ENCODE data around the gene DPYSL5.

The DPYSL5 gene

DNA sequence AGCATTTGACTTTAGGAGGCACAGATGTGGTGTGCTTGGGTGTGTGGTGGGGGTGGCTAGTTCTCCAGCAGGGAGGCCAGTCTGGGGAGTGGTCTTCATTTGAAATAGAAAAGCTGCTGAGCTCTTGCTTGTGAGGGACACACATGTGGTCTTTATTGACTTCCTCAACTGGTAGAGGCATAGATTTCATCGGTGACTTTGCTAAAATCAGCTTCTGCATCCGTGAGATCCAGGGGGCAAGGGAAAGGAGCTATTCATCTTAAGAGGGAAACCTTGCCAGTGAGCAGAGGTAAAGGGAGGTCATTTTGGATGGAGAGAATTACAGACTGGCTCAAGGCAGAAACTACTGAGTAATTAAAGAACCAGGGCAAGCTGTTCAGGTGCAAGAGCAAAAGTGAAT lies 127.2 kb downstream of the DPYSL5 start:
- H3K4me3 ChIP-seq (ENCODE audit: low read length) = no peak overlapping the region

GRCh38 chr2:26975656-26976055 lies 127.7 kb downstream of the DPYSL5 start:
- no peak overlapping the region for H3K4me3 ChIP-seq (ENCODE audit: low read length)

More for the DNA sequence above, 127.2 kb downstream of the DPYSL5 start:
- TF ChIP-seq ZNF274 (IDR thresholded peaks at IDR 0.05; ENCODE audit: low read depth, low read length) = no peak

DNA sequence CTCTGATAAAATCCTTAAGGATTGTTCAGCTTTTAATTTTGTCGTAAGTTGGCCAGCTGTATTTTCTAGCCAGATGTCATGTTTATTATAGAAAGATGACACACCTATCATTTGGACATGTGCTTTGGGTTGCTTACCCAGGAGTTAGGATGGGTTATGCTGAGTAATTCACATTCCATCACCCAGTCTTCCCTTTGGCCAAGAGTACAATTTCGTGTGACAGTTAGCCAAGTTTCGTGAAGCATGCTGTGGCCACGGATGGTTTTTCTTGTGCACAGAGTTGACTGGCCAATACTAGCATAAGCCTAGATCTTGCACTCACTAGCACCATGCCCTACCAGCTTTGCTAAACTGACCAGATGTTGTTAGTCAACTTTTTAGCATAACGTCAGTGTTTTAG lies 128.3 kb downstream of the DPYSL5 start:
- no peak overlapping the region for H3K4me3 ChIP-seq (ENCODE audit: low read length)
- TF ChIP-seq ZNF274 (IDR thresholded peaks at IDR 0.05; ENCODE audit: low read depth, low read length) = no peak

More at GRCh38 chr2:26975656-26976055, 127.7 kb downstream of the DPYSL5 start:
- no peak for TF ChIP-seq ZNF274 (IDR thresholded peaks at IDR 0.05; ENCODE audit: low read depth, low read length)

DNA sequence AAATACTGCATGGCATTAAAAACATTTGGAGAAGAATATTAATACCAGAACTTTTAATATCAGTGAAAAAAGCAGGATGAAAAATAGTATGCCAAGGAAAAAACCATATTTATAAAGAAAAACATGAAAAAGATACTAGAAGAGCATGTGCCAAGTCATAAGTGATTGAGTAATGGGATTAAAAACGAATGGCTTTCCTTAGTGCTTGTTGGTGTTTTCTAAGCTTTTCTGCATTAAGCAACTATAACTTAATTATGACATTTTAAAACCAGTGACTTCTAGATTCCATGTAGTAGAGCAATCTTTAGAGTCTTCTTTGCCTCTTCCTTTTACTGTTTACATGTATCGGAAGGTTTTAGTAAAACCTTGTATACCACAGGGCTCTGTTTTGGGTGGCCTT lies 129.1 kb downstream of the DPYSL5 start:
- no peak overlapping the region for H3K4me3 ChIP-seq (ENCODE audit: low read length)
- TF ChIP-seq ZNF274 (IDR thresholded peaks at IDR 0.05; ENCODE audit: low read depth, low read length) = no peak

GRCh38 chr2:26978061-26978596 lies 130.2 kb downstream of the DPYSL5 start:
- no peak for TF ChIP-seq ZNF274 (IDR thresholded peaks at IDR 0.05; ENCODE audit: low read depth, low read length)
- no peak overlapping the region for H3K4me3 ChIP-seq (ENCODE audit: low read length)

- TF ChIP-seq ZNF274 (IDR thresholded peaks at IDR 0.05; ENCODE audit: low read depth, low read length) = no peak
- no peak overlapping the region for H3K4me3 ChIP-seq (ENCODE audit: low read length)
Observed at GRCh38 chr2:26979741-26980140, 131.8 kb downstream of the DPYSL5 start.

- TF ChIP-seq ZNF274 (IDR thresholded peaks at IDR 0.05; ENCODE audit: low read depth, low read length) = no peak
- no peak overlapping the region for H3K4me3 ChIP-seq (ENCODE audit: low read length)
Observed at GRCh38 chr2:26980971-26981370, 133.0 kb downstream of the DPYSL5 start.

GRCh38 chr2:26982102-26982742 lies 134.3 kb downstream of the DPYSL5 start:
- no peak for TF ChIP-seq ZNF274 (IDR thresholded peaks at IDR 0.05; ENCODE audit: low read depth, low read length)
- H3K4me3 ChIP-seq (ENCODE audit: low read length) = no peak overlapping the region

GRCh38 chr2:26983746-26984145 lies 135.8 kb downstream of the DPYSL5 start:
- H3K4me3 ChIP-seq (ENCODE audit: low read length) = no peak overlapping the region
- no peak for TF ChIP-seq ZNF274 (IDR thresholded peaks at IDR 0.05; ENCODE audit: low read depth, low read length)

GRCh38 chr2:26985807-26986206 lies 137.9 kb downstream of the DPYSL5 start:
- H3K4me3 ChIP-seq (ENCODE audit: low read length) = no peak overlapping the region
- TF ChIP-seq ZNF274 (IDR thresholded peaks at IDR 0.05; ENCODE audit: low read depth, low read length) = no peak

DNA sequence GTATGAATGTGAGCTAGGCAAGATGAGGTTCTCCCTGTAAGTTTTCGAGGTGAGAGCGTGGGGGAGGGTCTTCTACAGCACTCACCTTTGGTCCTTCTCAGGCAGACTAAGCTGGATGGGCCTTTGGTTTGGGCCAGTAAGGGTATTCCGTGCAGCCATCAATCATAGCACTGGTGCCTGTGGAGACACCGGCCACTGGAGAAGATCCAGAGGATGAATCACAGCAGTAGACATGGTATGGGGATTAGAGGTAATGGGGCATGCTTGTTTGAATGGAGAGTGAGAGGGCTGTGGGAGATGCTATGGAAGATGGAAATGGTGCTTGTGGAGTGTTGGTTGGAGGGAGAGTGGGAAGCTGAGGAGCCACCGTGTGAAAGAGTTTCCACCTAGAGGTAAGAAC lies 138.6 kb downstream of the DPYSL5 start:
- H3K4me3 ChIP-seq (ENCODE audit: low read length) = no peak overlapping the region
- TF ChIP-seq ZNF274 (IDR thresholded peaks at IDR 0.05; ENCODE audit: low read depth, low read length) = no peak

GRCh38 chr2:26988058-26988860 lies 140.3 kb downstream of the DPYSL5 start:
- no peak overlapping the region for H3K4me3 ChIP-seq (ENCODE audit: low read length)
- TF ChIP-seq ZNF274 (IDR thresholded peaks at IDR 0.05; ENCODE audit: low read depth, low read length) = no peak

- TF ChIP-seq ZNF274 (IDR thresholded peaks at IDR 0.05; ENCODE audit: low read depth, low read length) = no peak
Observed at GRCh38 chr2:26989156-26989555, 141.2 kb downstream of the DPYSL5 start.

DNA sequence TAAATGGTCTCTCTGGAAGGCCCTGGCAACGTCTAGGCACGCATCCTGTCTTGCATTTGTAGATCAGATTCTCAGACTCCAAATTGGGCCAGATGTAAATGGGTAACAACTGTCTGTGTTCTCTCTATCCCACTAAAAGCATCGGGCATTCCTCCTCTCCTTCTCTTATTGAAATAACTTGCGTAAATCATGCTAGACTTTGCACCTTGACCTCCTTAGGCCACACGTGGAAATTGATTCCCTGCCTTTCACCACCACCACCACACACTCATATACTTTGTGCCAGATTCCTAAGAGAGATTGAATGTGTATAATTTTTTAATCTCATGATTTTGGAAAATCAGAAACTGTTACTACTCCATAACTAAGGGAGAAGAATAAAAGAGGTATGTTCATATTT lies 143.8 kb downstream of the DPYSL5 start:
- TF ChIP-seq ZNF274 (IDR thresholded peaks at IDR 0.05; ENCODE audit: low read depth, low read length) = no peak
- no peak overlapping the region for H3K4me3 ChIP-seq (ENCODE audit: low read length)

More at GRCh38 chr2:26989156-26989555, 141.2 kb downstream of the DPYSL5 start:
- no peak overlapping the region for H3K4me3 ChIP-seq (ENCODE audit: low read length)

- H3K4me3 ChIP-seq (ENCODE audit: low read length) = no peak overlapping the region
- no peak for TF ChIP-seq ZNF274 (IDR thresholded peaks at IDR 0.05; ENCODE audit: low read depth, low read length)
Observed at GRCh38 chr2:26993768-26994167, 145.8 kb downstream of the DPYSL5 start.

Measured in GM08714 (cell line).